Keratinocyte (primary cell): ENCODE data around the gene SEMA3F. TPM values are rescaled to one million over a fixed set of nuclear protein-coding genes. Genes with fewer than 3 reads are reported as not detected.
A peak's percentile ranks its signal among the peaks of the same experiment; 100 is the strongest.

ENCODE experiments used
- DNase-seq: peaks from one replicate; pipeline ENCODE4 v3.0.0-alpha.2; 2011; ENCODE audit warnings: low read depth, missing footprints, low spot score
- FAIRE-seq: peaks from 2 replicates; lab custom pipeline; 2011; peaks lifted over from hg19 to GRCh38; lab: Jason Lieb, UNC
- H2AFZ ChIP-seq: 2 replicates; pipeline ENCODE4 v1.6.0; 2012; ENCODE audit warnings: low read length, control low read depth, inconsistent platforms; ENCODE audit not compliant: control insufficient read depth
- H3K27ac ChIP-seq: 2 replicates; pipeline ENCODE4 v1.5.1; 2011; ENCODE audit warnings: low read length; ENCODE audit not compliant: control insufficient read depth, insufficient read depth
- H3K27me3 ChIP-seq: 3 replicates; pipeline ENCODE4 v1.6.0; 2011; ENCODE audit warnings: low read length; ENCODE audit not compliant: control insufficient read depth, insufficient read depth; ENCODE audit errors: extremely low read depth
- H3K36me3 ChIP-seq, 2 experiments: 2 replicates in 1 of 2; 3 replicates in 1 of 2; pipeline ENCODE4 v1.5.1; 2011; ENCODE audit warnings: low read length in 2 of 2, mild to moderate bottlenecking in 1 of 2; ENCODE audit not compliant: control insufficient read depth in 2 of 2, insufficient read depth in 2 of 2; ENCODE audit errors: extremely low read depth in 1 of 2
- H3K4me1 ChIP-seq: 3 replicates; pipeline ENCODE4 v1.5.1; 2011; ENCODE audit warnings: low read length; ENCODE audit not compliant: control insufficient read depth, insufficient read depth; ENCODE audit errors: extremely low read depth
- H3K4me2 ChIP-seq: 3 replicates; pipeline ENCODE4 v1.6.0; 2011; ENCODE audit warnings: low read depth, low read length; ENCODE audit not compliant: control insufficient read depth, insufficient read depth; ENCODE audit errors: extremely low read depth
- H3K4me3 ChIP-seq, 3 experiments: fragments of 200-600 bp in 1 of 3; sonication (generic) in 1 of 3; 2 replicates in 2 of 3; 3 replicates in 1 of 3; pipeline ENCODE4 v1.5.1; 2011 to 2016; ENCODE audit warnings: low read length in 3 of 3, mild to moderate bottlenecking in 3 of 3, control low read depth in 2 of 3, inconsistent platforms in 1 of 3, low read depth in 1 of 3, mixed read lengths in 1 of 3, mixed run types in 1 of 3, moderate library complexity in 1 of 3; ENCODE audit not compliant: control insufficient read depth in 2 of 3, insufficient read depth in 2 of 3; ENCODE audit errors: extremely low read depth in 1 of 3
- H3K79me2 ChIP-seq: 2 replicates; pipeline ENCODE4 v1.6.0; 2012; ENCODE audit warnings: low read length; ENCODE audit not compliant: control insufficient read depth, insufficient read depth
- H3K9ac ChIP-seq: 3 replicates; pipeline ENCODE4 v1.6.0; 2011; ENCODE audit warnings: low read length; ENCODE audit not compliant: control insufficient read depth, insufficient read depth; ENCODE audit errors: extremely low read depth
- H3K9me1 ChIP-seq: 3 replicates; pipeline ENCODE4 v1.6.0; 2011; ENCODE audit warnings: low read length; ENCODE audit not compliant: control insufficient read depth, insufficient read depth; ENCODE audit errors: extremely low read depth
- H3K9me3 ChIP-seq: 2 replicates; pipeline ENCODE4 v1.5.1; 2012; ENCODE audit warnings: low read depth, low read length; ENCODE audit not compliant: control insufficient read depth
- H4K20me1 ChIP-seq: 3 replicates; pipeline ENCODE4 v1.6.0; 2011; ENCODE audit warnings: low read length; ENCODE audit not compliant: control insufficient read depth, insufficient read depth; ENCODE audit errors: extremely low read depth
- EZH2 ChIP-seq: IDR thresholded peaks from one replicate; pipeline ENCODE4 v1.6.1; 2012; ENCODE audit warnings: inconsistent platforms, mild to moderate bottlenecking, low read length, moderate library complexity
- dilution Hi-C: fragments of 300-500 bp; cut with MboI; formaldehyde crosslinking; loops from one replicate; pipeline ENCODE4 v1.7.0; 2020; ENCODE audit warnings: low sequenced_read_pairs; ENCODE audit not compliant: extremely low pct_ligation_motif_present
- polyA plus RNA-seq, 5 experiments: library from polyadenylated mRNA; depleted of rRNA in 3 of 5; stranded (reverse) in 3 of 5; stranded (forward) in 1 of 5; unstranded in 1 of 5; fragments of >200 nt; gene quantifications; 1 replicate in 1 of 5; 2 replicates in 3 of 5; 3 replicates in 1 of 5; pipeline versions ENCODE4 v1.2.1 to v1.2.3, GENCODE V29; 2011 to 2012; ENCODE audit warnings: missing spikeins in 2 of 5, low read depth in 1 of 5, low replicate concordance in 1 of 5
- TF ChIP-seq, protein P1 (sequence below), 3 experiments: IDR thresholded peaks in 1 of 3; conservative IDR thresholded peaks in 1 of 3; optimal IDR thresholded peaks in 1 of 3; 2 replicates in 2 of 3; 3 replicates in 1 of 3; pipeline versions ENCODE3 to v1.5.1; 2011; ENCODE audit warnings: low read length in 3 of 3, mild to moderate bottlenecking in 3 of 3, moderate library complexity in 2 of 3, control low read depth in 1 of 3, inconsistent platforms in 1 of 3; ENCODE audit not compliant: insufficient read depth in 2 of 3; ENCODE audit errors: extremely low read depth in 1 of 3

SEMA3F gene
- polyA plus RNA-seq, 1 donor (not counting 4 experiments of a cell fraction or from before 2014, with no cell fraction given): 72.8 TPM

DNA sequence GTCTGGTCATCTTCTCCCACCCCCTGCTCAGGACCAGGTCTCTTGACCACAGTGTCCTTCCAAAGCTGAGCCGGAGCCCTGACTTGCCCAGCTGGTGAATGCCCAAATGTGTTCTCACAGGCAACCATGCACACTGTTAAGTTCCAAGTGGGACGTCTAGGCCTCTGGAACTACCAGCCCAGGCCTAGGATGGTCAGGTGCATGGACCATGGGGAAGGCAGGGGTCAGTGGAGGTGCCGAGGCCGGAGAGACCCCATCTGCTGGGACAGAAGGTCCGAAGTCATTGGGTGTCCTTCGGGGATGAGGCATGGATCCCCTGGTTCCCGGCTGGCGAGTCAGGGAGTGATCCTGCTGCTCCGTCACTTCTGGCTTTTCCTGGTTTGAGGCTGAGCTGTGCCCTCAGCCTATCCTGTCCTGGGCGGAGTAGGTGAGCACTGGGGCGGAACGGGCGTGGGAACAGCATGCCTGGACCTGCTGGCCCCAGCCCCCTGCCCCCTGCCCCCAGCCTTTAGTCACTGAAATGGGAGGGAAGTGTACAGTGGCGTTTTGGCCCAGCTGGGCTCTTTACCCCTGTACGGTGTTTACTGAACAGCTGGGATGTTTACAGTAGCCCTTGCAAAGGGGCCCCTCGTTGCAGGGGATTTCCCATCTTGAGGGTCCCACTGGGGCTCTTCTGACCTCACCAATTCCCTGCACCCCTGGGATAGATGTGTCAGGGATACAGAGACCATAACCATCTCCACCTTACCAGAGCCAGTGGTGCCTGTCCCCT lies 12.1 kb downstream of the SEMA3F start:
- no peak overlapping the region for H2AFZ ChIP-seq
- H3K9me1 ChIP-seq: peaks cover 9% of the 10 kb centered on the region
- H3K27ac ChIP-seq: peak overlapping the region; percentile 84
- H3K9ac ChIP-seq: peak overlapping the region; percentile 68
- TF ChIP-seq, protein P1, sequence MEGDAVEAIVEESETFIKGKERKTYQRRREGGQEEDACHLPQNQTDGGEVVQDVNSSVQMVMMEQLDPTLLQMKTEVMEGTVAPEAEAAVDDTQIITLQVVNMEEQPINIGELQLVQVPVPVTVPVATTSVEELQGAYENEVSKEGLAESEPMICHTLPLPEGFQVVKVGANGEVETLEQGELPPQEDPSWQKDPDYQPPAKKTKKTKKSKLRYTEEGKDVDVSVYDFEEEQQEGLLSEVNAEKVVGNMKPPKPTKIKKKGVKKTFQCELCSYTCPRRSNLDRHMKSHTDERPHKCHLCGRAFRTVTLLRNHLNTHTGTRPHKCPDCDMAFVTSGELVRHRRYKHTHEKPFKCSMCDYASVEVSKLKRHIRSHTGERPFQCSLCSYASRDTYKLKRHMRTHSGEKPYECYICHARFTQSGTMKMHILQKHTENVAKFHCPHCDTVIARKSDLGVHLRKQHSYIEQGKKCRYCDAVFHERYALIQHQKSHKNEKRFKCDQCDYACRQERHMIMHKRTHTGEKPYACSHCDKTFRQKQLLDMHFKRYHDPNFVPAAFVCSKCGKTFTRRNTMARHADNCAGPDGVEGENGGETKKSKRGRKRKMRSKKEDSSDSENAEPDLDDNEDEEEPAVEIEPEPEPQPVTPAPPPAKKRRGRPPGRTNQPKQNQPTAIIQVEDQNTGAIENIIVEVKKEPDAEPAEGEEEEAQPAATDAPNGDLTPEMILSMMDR (optimal IDR thresholded peaks at IDR 0.05 in 1 of 3, IDR thresholded peaks at IDR 0.05 in 1 of 3, conservative IDR thresholded peaks at IDR 0.05 in 1 of 3; ENCODE audit: extremely low read depth in 1 of 3, insufficient read depth in 2 of 3, low read length in 3 of 3): no peak
- no peak for TF ChIP-seq EZH2
- H3K4me2 ChIP-seq: peak overlapping the region; percentile 83
- no peaks in the 10 kb centered on the region for H3K27me3 ChIP-seq
- dilution Hi-C loops: no loop called here
- DNase-seq (no peak), FAIRE-seq (peak; percentile 89)
- H3K36me3 ChIP-seq: peaks cover 35 to 47% of the 10 kb centered on the region in 2 experiments
- H3K9me3 ChIP-seq: no peaks in the 10 kb centered on the region
- H4K20me1 ChIP-seq: peaks cover 11% of the 10 kb centered on the region
- peaks cover 84% of the 10 kb centered on the region for H3K79me2 ChIP-seq
- peak overlapping the region in 2 of 3 experiments; percentile 42 to 43 for H3K4me3 ChIP-seq
- H3K4me1 ChIP-seq: peaks cover 80% of the 10 kb centered on the region

DNA sequence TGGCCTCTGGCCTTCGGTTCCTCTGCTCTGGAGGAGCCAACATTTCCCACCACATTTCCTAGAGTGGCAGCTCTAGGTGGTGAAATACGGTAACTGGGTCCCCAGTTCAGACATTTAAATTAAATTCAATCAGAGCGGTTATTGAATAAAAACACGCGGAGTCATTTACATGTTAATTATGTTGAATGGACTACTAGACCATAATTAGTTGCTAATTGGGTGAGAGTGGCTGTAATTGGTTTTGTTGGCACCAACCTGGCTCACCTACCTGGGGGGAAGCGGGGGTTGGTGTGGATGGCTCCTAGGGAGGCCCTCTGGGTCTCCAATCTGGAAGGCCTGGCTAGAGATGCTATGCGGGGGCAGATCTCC lies 12.7 kb downstream of the SEMA3F start:
- FAIRE-seq (no peak), DNase-seq (no peak)
- Histone ChIP-seq H3K9me1 (peaks cover 5% of the 10 kb centered on the region), H3K4me2 (peak overlapping the region; percentile 68), H3K27ac (peak overlapping the region; percentile 75), H2AFZ (no peak overlapping the region), H4K20me1 (peaks cover 15% of the 10 kb centered on the region), H3K9ac (peak overlapping the region; percentile 39), H3K9me3 (no peaks in the 10 kb centered on the region), H3K4me3 (peak overlapping the region in 1 of 3 experiments; percentile 20), H3K79me2 (peaks cover 84% of the 10 kb centered on the region), H3K27me3 (no peaks in the 10 kb centered on the region), H3K4me1 (peaks cover 75% of the 10 kb centered on the region), H3K36me3 (peaks cover 37 to 44% of the 10 kb centered on the region in 2 experiments)
- dilution Hi-C loops: no loop called here
- TF ChIP-seq, protein P1 (optimal IDR thresholded peaks at IDR 0.05 in 1 of 3, IDR thresholded peaks at IDR 0.05 in 1 of 3, conservative IDR thresholded peaks at IDR 0.05 in 1 of 3; ENCODE audit: extremely low read depth in 1 of 3, insufficient read depth in 2 of 3, low read length in 3 of 3): no peak
- no peak for TF ChIP-seq EZH2
